GM12878 (cell line): ENCODE measurements around the gene SMIM20. TPM values are rescaled to one million over a fixed set of nuclear protein-coding genes. Genes with fewer than 3 reads are reported as not detected.

ENCODE experiments used
- ATAC-seq: fragments of 200-7000 bp; cut with Tn5 transposase; 3 replicates; pipeline ENCODE4 v1.9.1; 2020; ENCODE audit warnings: mild to moderate bottlenecking, moderate library complexity
- BruUV-seq: library from RNA; stranded (reverse); fragments of 400-500 nt; replicated peaks from 2 replicates; lab custom pipeline; 2021; lab: Mats Ljungman, UMichigan
- CTCF ChIA-PET: fragments of 300-600 bp; sonication (Branson Sonifier 250); formaldehyde crosslinking; extraction: SDS; loops from one replicate; lab custom pipeline; 2021; ENCODE audit warnings: inconsistent platforms; lab: Yijun Ruan, JAX
- POLR2A ChIA-PET: fragments of 350-600 bp; formaldehyde crosslinking; extraction: SDS; loops from one replicate; lab custom pipeline; 2021; ENCODE audit warnings: inconsistent platforms; lab: Charles Lee
- RAD21 ChIA-PET: fragments of 300-600 bp; sonication (Branson Sonifier 250); formaldehyde crosslinking; loops from one replicate; lab custom pipeline; 2023; ENCODE audit warnings: antibody characterized with exemption; ENCODE audit not compliant: unreplicated experiment; lab: Charles Lee
- SMC1A ChIA-PET: fragments of 300-600 bp; sonication (Branson Sonifier 250); formaldehyde crosslinking; loops from one replicate; lab custom pipeline; 2023; ENCODE audit not compliant: unreplicated experiment, uncharacterized antibody; lab: Charles Lee
- DNase-seq: peaks from one replicate; pipeline ENCODE4 v3.0.0-alpha.2; 2011; ENCODE audit warnings: low read depth, low spot score
- FAIRE-seq: peaks from 3 replicates; lab custom pipeline; 2011; peaks lifted over from hg19 to GRCh38; lab: Jason Lieb, UNC
- H2AFZ ChIP-seq: 2 replicates; pipeline ENCODE4 v1.6.0; 2011; ENCODE audit warnings: low read depth, low read length, control low read depth; ENCODE audit not compliant: control insufficient read depth
- H3K27ac ChIP-seq: 2 replicates; pipeline ENCODE4 v1.5.1; 2011; ENCODE audit warnings: control low read depth; ENCODE audit not compliant: control insufficient read depth, insufficient read depth
- H3K27me3 ChIP-seq, 2 experiments: replicated peaks in 1 of 2; 2 replicates each; pipeline versions ENCODE4 v1.6.0 to v1.6.1; 2011; ENCODE audit warnings: low read length in 1 of 2; ENCODE audit not compliant: control insufficient read depth in 2 of 2, insufficient read depth in 2 of 2
- H3K36me3 ChIP-seq, 2 experiments: 2 replicates each; pipeline ENCODE4 v1.5.1; 2011; ENCODE audit warnings: low read length in 1 of 2; ENCODE audit not compliant: control insufficient read depth in 2 of 2, insufficient read depth in 2 of 2
- H3K4me1 ChIP-seq: 2 replicates; pipeline ENCODE4 v1.6.1; 2011; ENCODE audit warnings: mild to moderate bottlenecking, low read length, moderate library complexity, mixed read lengths; ENCODE audit not compliant: control insufficient read depth, insufficient read depth
- H3K4me2 ChIP-seq: 2 replicates; pipeline ENCODE4 v1.6.0; 2011; ENCODE audit warnings: control low read depth; ENCODE audit not compliant: control insufficient read depth, insufficient read depth
- H3K4me3 ChIP-seq: fragments of 200-600 bp; sonication (generic); 2 replicates; pipeline ENCODE4 v1.5.1; 2016
- H3K79me2 ChIP-seq: 2 replicates; pipeline ENCODE4 v1.6.0; 2011; ENCODE audit warnings: low read length; ENCODE audit not compliant: control insufficient read depth, insufficient read depth
- H3K9ac ChIP-seq: 2 replicates; pipeline ENCODE4 v1.8.0; 2011; ENCODE audit warnings: low read length, control low read depth, mixed read lengths; ENCODE audit not compliant: control insufficient read depth, insufficient read depth
- H3K9me3 ChIP-seq: replicated peaks from 3 replicates; pipeline ENCODE4 v1.5.1; 2011; ENCODE audit warnings: mild to moderate bottlenecking, low read length; ENCODE audit not compliant: control insufficient read depth, insufficient read depth
- H4K20me1 ChIP-seq: 2 replicates; pipeline ENCODE4 v1.6.0; 2011; ENCODE audit not compliant: control insufficient read depth, insufficient read depth
- ESRRA ChIP-seq: IDR thresholded peaks from 2 replicates; pipeline ENCODE4 v1.6.1; 2012; ENCODE audit warnings: mild to moderate bottlenecking, low read length, improper control_type of control experiment
- MEF2B ChIP-seq: fragments of 450-650 bp; IDR thresholded peaks from 2 replicates; pipeline ENCODE4 v1.6.1; 2018; ENCODE audit warnings: mild to moderate bottlenecking, moderate library complexity; ENCODE audit not compliant: partially characterized antibody, poor library complexity, severe bottlenecking
- RAD21 ChIP-seq: IDR thresholded peaks from 2 replicates; pipeline ENCODE4 v1.6.1; 2011; ENCODE audit warnings: mild to moderate bottlenecking, low read depth, low read length, moderate library complexity; ENCODE audit not compliant: insufficient read depth
- RFX5 ChIP-seq: IDR thresholded peaks from 2 replicates; pipeline ENCODE4 v1.6.1; 2011; ENCODE audit warnings: low read depth, low read length, improper control_type of control experiment
- SMC3 ChIP-seq: IDR thresholded peaks from 2 replicates; pipeline ENCODE4 v1.6.1; 2011; ENCODE audit warnings: low read length, improper control_type of control experiment, borderline replicate concordance
- WGBS: methylation state at CpG from one replicate; pipeline ENCODE4 v1.1.6; 2016; ENCODE audit warnings: low lambda C conversion rate; ENCODE audit not compliant: insufficient replicate concordance, insufficient coverage; ENCODE audit errors: missing lambda C conversion rate; 5-methylcytosine and 5-hydroxymethylcytosine counted together
- in situ Hi-C: fragments of 300-500 bp; cut with MboI; formaldehyde crosslinking; loops from 9 replicates; pipeline ENCODE4 v1.14.3; 2018; ENCODE audit warnings: mixed read lengths
- intact Hi-C: fragments of 100-400 bp; cut with micrococcal nuclease; formaldehyde crosslinking; loops from one replicate; pipeline ENCODE4 v1.14.2; 2022; ENCODE audit not compliant: unreplicated experiment
- polyA plus RNA-seq, 11 experiments: library from polyadenylated mRNA; depleted of rRNA in 4 of 11; unstranded in 6 of 11; stranded (reverse) in 5 of 11; fragments of >200 nt; fragmentation: Nextera tagmentation in 4 of 11; fragmentation: Illumina TruSeq in 1 of 11; extraction: Ambion mirVana in 4 of 11; extraction: Trizol in 1 of 11; gene quantifications; 1 replicate in 1 of 11; 2 replicates in 10 of 11; pipeline versions ENCODE4 v1.2.1 to v1.2.3, GENCODE V29; 2011 to 2016; ENCODE audit warnings: inconsistent platforms in 2 of 11, missing spikeins in 2 of 11, low read depth in 1 of 11
- total RNA-seq, 4 experiments: library from RNA; depleted of rRNA in 3 of 4; stranded (reverse); fragments of >200 nt in 3 of 4; fragmentation: Illumina TruSeq in 1 of 4; extraction: Trizol in 1 of 4; gene quantifications; 2 replicates each; pipeline versions ENCODE4 v1.2.1 to v1.2.3, GENCODE V29; 2013 to 2021
- TF ChIP-seq, protein P1 (sequence below): IDR thresholded peaks from 2 replicates; pipeline ENCODE4 v1.6.1; 2011; ENCODE audit warnings: borderline replicate concordance, low read depth, mild to moderate bottlenecking, moderate library complexity, low read length; ENCODE audit not compliant: insufficient read depth, poor library complexity, severe bottlenecking

SMIM20 gene
- total and polyA plus RNA-seq, 10 of the 15 experiments (the other 5 are each of a cell fraction or from before 2014, with no cell fraction given), result 17.3 to 38.0 (median 28.8) TPM

DNA sequence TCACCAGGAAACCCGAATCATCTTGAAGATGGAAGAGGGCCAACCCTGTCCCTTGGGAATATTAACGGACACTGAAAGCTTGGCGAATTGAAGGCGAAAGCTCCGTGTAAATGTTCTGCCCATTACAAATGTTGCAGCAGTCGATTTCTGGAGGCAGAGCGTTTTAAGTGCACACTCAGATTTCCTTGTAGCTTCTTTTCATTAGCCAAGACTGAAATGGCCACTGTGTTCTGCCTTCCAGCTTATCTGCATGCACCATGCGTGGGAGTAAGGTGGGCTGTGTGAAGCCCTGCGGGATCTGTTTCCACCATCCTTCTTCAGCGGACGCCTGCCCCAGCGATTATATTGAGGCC is 1.3 kb downstream of the SMIM20 start:
- FAIRE-seq (no peak), ATAC-seq (no peak), DNase-seq (no peak)
- ChIA-PET RAD21 (interaction anchor here (0.7 to 2.7 kb wide), 6 partner anchors 22 to 60 kb away, joined by 3 to 8 read pairs (median 4); no protein-coding TSS in a partner anchor), CTCF (interaction anchor here (3.6 kb wide), 1 partner anchor 11 kb away, joined by 20 read pairs; no protein-coding TSS in a partner anchor), SMC1A (interaction anchor here (1.2 to 3.1 kb wide), 3 partner anchors 15 to 143 kb away, joined by 3 to 15 read pairs (median 3); no protein-coding TSS in a partner anchor), POLR2A (interaction anchor here (0.5 to 1.2 kb wide), 4 partner anchors 13 to 144 kb away, joined by 3 to 4 read pairs (median 4); no protein-coding TSS in a partner anchor)
- Histone ChIP-seq H3K4me2 (no peak overlapping the region; the same call in 1 of the 2 replicates), H4K20me1 (no peaks in the 10 kb centered on the region), H3K4me1 (peaks cover 18% of the 10 kb centered on the region), H3K9me3 (no peaks in the 10 kb centered on the region), H3K9ac (no peak overlapping the region), H3K79me2 (peaks cover 2% of the 10 kb centered on the region; the same call in 1 of the 2 replicates), H3K27me3 (no peaks in the 10 kb centered on the region), H3K4me3 (no peak overlapping the region), H3K36me3 (no peaks in the 10 kb centered on the region), H3K27ac (no peak overlapping the region; the same call in 1 of the 2 replicates), H2AFZ (no peak overlapping the region)
- in situ Hi-C loops, result no loop called here
- no peak for TF ChIP-seq SMC3
- no peak for TF ChIP-seq RFX5
- TF ChIP-seq, protein P1, sequence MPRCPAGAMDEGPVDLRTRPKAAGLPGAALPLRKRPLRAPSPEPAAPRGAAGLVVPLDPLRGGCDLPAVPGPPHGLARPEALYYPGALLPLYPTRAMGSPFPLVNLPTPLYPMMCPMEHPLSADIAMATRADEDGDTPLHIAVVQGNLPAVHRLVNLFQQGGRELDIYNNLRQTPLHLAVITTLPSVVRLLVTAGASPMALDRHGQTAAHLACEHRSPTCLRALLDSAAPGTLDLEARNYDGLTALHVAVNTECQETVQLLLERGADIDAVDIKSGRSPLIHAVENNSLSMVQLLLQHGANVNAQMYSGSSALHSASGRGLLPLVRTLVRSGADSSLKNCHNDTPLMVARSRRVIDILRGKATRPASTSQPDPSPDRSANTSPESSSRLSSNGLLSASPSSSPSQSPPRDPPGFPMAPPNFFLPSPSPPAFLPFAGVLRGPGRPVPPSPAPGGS, result no peak
- TF ChIP-seq ESRRA, result no peak
- peak; percentile 12 for TF ChIP-seq MEF2B
- TF ChIP-seq RAD21, result no peak
- WGBS, result 97% methylated on average over 12 of the region's 12 CpGs
- no TSS peak for BruUV-seq
- intact Hi-C loops, result no loop called here
